ENCODE data around the gene GFER.

Gene GFER

DNA sequence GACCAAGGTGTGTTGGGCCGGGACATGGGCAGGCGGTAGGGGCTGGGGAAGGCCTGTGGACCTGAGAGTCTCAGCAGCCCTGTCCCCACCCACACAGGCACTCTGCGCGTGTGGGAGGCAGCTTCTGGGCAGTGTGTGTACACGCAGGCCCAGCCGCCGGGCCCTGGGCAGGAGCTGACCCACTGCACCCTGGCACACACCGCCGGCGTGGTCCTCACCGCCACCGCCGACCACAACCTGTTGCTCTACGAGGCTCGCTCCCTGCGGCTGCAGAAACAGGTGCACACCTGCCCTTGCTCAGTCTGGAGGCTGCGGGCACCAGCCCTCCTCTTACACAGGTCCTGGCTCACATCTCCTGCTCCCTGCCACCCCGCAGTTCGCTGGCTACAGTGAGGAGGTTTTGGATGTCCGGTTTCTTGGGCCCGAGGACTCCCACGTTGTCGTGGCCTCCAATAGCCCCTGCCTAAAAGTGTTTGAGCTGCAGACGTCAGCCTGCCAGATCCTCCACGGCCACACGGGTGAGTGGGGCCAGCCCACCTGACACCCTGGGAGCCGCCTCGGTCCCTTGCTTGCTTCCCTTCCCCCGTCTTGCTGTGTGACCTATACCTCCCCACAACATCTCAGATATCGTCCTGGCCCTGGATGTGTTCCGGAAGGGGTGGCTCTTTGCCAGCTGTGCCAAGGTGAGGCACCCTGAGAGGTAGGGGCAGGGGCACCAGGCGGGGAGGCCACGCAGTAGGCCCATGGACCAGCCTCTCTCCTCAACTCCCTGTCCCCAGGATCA, 8.4 kb upstream of the GFER start:
- no peak for DNase-seq

DNA sequence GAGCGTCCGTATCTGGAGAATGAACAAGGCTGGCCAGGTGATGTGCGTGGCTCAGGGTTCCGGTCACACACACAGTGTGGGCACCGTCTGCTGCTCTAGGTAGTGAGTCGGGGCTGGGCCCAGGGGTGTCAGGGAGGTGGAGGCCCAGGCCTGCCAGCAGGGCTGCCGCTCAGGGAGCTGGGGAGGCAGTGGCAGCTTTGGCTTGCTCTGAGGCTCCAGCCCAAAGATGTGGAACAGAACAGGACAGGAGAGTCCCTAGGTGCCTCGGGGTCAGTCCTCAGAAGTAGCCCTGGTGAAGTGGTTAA, 7.8 kb upstream of the GFER start:
- DNase-seq: no peak

DNA sequence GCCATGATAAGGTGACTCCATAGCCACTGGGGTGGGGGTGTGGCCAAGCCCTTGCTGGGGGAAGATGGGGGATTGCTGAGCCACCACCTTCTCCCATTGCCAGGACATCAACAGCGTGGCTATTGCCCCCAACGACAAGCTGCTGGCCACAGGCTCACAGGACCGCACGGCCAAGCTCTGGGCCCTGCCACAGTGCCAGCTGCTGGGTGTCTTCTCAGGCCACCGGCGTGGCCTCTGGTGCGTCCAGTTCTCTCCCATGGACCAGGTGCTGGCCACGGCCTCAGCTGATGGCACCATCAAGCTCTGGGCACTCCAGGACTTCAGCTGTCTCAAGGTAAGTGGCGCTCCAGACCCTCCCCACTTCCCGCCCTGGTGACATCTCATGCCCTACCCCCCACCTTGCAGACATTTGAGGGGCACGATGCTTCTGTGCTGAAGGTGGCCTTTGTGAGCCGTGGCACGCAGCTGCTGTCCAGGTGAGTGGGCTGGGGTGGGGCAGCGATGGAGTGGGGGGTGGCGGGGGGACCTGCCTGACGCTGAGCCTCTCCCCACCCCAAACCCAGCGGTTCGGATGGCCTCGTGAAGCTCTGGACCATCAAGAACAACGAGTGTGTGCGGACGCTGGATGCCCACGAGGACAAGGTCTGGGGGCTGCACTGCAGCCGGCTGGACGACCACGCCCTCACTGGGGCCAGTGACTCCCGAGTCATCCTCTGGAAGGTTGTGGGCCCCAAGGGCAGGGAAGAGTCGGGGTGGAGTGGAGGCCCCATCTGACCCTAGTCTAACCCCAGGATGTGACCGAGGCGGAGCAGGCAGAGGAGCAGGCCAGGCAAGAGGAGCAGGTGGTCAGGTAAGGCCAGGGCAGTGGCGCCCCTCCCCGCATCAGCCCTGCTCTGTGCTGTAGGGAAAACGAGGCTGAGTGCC, 6.8 kb upstream of the GFER start:
- no peak for DNase-seq

DNA sequence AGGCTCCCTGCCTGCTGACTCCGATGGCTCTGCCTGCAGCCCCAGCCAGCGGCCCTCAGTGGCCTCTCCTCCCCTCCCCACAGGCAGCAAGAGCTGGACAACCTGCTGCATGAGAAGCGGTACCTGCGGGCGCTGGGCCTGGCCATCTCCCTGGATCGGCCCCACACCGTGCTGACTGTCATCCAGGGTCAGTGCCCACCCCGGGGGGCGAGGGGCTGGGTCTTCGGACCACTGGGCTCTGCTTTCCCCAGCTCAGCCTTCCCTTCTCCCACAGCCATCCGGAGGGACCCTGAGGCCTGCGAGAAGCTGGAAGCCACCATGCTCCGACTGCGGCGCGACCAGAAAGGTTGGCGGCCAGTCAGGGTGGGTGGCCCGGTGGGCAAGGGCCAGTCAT, 6.1 kb upstream of the GFER start:
- no peak for DNase-seq

DNA sequence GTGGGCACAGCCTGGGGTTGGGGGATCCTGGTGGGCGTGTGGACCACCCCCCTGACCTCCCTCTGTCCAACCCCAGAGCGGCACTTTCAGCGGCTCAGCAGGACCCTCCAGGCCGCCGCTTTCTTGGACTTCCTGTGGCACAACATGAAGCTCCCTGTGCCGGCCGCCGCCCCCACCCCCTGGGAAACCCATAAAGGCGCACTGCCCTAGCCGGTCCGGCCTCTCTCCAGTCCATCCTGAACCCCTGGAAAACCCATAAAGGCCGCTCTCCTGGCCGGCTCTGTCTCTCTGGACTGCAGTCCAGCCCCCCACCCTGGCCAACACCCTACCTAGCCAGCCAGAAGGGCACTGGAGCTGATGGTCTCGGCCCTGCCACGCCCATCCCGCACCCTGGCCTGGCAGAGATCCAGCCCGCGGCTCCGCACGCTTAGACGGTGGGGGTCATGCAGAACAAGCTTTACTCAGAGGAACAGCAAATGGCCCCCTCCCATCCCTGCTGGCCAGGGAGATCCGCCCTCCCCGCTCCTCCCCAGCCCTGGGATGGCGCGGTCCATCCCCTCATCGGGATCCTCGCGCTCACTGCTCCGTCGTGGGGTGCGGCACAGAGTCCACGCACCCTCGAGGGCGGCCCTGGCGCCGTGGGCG, 5.4 kb upstream of the GFER start:
- no peak for DNase-seq

DNA sequence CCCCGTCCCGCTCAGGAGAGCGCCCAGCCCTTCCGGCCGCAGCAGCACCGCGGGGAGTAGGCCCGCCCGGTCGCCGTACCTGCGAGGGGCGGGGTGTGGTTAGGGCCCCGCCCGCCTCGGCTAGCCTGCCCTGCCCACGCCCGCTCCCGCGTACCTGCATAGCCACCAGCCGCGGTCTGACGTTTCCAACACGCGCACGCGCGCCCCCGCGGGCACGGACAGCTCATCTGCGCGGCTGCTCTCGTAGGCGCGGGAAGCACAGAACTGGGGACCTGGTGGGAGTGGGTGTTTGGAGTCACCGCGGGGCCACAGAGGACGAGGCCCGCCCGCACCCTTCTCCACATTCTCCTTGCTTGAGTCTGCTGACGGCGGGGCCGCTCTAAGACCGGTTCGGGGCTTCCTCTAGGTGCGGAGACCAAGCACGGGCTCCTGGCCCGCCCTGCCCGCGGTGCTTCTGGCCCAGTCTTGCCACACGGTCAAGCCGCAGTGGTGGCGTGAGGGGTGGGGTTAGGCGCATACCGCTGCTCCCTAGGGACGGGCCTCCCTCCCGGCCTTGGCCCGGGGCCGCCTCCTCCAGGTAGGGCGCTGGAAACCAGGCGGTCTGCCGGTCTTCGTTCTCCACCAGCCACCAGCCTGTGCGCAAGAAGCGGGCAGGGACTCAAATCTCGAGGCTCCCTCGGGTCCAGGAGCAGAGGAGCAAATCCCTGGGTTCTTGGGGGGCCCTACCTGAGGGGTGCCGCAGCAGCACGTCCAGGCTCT, 4.5 kb upstream of the GFER start:
- peak; percentile 54 for DNase-seq

DNA sequence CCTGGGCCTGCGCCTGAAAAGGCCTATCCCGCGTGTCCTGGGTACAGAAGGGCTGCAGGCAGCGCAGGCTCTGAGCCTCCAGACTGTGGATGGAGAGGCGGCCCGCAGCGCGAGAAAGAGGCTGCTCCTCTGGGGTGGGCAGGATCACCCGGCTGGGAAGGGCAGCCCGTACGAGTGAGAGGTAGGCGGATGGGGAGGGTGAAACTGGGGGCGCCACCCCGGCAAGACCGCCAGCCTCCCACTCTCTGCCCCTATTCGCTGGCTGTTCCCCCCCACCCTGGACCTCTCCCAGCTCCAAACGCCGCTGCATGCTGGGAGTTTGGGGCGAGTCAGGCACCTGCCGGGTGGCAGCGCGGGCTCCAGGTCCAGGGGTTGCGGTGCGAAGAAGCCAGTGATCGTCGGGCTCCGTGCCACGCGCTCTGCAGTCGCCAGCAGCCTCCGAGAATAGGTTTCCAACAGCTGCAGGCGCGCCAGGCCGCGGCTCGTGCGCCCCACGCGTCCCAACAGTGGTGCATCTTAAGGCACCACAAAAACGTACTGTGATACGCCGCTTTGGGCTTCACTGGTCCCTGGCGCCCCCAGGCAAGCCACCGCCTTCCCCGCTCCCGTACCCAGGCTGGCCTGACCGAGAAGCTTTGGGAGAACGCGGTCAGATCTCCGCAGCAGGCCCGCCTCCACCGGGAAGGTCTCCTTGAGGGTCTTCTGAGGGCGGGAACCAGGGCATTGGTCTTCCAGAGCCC, 3.8 kb upstream of the GFER start:
- no peak for DNase-seq

DNA sequence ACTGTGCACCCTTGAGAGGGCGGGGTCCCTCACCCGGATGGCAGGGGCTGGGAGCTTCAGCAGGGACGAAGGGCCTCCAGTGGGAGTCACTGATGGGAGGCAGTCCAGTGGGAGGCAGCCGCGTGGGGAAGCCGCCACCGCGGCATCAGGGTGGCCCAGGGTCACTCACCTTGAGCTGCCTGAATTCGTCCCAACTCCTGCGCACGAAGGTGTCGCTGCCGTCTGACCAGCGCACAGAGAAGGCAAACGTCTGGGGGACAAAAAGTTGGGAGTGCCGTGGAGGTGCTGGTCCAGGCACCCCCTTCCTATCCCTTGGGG, 3.3 kb upstream of the GFER start:
- DNase-seq: no peak

DNA sequence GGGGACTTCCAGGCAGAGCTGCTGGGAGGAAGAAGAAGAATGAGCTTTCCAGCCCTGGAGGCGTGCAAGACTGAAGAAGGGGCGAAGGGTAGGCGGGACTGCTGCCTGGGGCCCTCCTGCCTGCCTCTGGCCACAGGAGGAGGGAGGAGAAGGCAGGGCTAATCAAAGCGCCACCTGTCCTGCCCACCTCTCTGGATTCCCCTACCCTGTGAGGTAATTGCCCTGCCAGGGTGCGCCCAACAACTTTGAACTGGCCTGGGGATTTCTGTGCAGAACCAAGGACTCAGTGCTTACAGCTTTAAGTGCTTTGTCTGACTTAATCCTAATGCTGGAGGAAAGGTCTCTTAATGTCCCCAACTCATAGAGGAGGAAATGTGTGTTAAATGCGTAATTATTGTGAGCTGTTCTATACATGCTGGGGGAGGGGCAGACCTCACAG, 2.6 kb upstream of the GFER start, which contains the start of gene NOXO1:
Gene NOXO1 (minus strand): TSS at position 72 of the 439 bp plus-strand sequence. CDS start 290 bp downstream, outside the sequence.
- DNase-seq: no peak

DNA sequence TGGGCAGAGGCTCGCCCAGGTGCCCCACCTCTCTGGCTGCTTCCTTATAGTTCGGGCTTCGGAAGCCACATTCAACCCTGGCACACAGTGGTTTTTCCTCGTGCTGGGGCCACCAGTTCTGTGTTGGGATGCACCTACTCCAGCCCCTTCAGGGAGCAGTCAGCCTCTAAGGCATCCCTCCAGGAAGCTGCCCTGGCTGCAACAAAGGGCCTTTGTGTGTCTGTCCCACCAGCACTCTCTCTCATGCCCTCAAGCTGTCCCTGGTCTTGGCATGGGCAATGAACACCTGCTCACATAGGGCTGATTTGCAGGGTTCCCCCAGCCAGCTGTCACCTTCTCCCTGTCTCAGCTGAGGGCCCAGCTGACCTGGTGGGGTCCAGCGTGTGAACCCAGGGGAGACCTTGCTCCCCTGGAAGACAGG, 2.0 kb upstream of the GFER start:
- no peak for DNase-seq

DNA sequence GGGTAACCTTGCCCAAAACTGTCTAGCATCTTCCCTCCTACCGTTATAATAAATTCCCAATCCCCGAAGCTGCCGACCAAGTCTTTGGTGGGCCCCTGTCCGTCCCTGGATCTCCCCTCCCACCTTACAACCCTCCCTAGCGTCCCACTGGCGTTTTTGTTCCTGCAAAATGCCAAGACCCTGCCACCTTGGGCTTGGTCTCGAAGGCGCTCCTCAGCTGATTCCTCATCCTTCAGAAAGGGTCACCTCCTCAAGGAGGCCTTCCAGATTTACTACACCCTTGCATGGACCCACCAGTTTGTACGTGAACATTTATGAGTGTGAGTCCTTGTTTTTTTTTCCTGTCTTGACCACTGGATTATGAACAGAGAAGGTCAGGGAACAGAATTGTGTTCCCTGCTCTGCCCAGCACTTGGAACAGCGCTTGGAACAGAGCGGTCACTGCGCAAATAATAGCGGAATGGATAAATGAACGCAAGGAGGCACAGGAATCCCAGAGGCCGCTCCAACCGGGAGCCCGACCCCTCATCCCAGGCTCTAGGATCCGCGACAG, 926 bp upstream of the GFER start:
- no peak for DNase-seq

DNA sequence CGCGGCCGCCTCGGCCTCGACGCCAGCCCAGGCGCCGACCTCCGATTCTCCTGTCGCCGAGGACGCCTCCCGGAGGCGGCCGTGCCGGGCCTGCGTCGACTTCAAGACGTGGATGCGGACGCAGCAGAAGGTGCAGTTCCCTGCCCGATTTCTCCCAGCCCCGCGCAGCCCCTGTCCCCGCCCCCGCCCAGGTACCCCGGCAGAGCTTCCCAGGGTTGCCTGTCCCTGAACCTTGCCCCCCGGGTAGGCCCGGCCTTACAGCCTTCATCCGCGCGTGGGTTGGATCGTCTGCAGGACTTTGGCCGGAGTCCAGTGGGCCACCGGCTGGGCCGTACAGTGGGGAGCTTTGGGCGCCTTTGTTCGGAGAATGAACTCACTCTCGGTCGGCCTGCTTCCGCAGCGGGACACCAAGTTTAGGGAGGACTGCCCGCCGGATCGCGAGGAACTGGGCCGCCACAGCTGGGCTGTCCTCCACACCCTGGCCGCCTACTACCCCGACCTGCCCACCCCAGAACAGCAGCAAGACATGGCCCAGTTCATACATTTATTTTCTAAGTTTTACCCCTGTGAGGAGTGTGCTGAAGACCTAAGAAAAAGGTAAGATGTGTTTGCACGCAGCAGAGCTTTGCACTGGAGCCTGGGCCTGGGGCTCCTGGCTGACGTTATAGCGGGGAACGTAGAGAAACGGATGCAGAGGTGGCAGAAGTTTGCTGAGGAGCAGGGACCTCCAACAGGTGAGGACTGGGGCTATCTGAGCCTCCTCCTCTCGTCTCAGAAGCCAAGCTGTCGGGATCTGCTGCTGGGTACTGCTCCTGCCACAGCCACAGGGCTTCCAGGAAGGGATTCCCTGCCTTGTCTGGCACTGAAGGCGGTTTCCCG, 593 bp downstream of the GFER start:
- DNase-seq: no peak

DNA sequence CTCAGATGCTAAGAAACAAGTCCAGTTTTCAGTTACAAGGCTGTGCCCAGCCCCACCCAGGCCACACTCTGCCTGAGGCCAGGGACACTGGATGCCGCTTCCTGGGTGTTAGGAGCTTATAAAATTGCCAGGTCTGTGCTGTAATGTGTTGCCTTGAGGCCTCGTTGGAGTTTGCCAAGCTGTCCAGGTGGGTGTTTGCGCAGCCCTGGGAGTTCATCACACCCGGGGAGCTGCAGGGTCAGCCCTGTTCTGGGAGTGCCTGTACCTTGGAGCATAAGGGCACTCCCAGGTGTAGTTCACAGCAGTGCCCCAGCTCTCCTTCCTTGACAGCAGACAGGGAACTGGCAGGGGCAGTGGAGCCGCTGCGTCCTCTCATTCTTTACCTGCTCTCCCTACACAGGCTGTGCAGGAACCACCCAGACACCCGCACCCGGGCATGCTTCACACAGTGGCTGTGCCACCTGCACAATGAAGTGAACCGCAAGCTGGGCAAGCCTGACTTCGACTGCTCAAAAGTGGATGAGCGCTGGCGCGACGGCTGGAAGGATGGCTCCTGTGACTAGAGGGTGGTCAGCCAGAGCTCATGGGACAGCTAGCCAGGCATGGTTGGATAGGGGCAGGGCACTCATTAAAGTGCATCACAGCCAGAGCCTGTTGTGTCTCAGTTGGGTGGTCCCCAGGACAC, 1.6 kb downstream of the GFER start:
- DNase-seq: no peak

DNA sequence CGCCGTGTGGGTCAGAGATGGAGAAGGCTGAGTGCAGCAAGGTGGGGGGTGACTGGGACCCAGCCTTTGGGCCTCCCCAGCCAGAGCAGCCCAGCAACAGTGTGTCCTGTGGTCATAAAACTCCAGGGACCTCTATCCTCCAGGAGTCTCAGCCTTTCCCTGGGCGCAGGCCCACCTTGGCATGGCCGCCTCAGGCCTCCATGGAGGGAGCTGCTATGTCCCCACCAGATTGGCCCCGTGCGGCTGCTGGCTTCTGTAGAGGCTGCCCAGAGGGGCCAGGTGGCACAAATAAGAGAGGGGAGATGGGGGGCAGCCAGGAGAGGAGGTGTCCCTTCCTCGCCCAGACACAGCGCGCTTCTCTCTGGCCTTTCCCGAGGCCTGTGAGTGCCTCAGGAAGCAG, 3.2 kb downstream of the GFER start:
- DNase-seq: no peak

DNA sequence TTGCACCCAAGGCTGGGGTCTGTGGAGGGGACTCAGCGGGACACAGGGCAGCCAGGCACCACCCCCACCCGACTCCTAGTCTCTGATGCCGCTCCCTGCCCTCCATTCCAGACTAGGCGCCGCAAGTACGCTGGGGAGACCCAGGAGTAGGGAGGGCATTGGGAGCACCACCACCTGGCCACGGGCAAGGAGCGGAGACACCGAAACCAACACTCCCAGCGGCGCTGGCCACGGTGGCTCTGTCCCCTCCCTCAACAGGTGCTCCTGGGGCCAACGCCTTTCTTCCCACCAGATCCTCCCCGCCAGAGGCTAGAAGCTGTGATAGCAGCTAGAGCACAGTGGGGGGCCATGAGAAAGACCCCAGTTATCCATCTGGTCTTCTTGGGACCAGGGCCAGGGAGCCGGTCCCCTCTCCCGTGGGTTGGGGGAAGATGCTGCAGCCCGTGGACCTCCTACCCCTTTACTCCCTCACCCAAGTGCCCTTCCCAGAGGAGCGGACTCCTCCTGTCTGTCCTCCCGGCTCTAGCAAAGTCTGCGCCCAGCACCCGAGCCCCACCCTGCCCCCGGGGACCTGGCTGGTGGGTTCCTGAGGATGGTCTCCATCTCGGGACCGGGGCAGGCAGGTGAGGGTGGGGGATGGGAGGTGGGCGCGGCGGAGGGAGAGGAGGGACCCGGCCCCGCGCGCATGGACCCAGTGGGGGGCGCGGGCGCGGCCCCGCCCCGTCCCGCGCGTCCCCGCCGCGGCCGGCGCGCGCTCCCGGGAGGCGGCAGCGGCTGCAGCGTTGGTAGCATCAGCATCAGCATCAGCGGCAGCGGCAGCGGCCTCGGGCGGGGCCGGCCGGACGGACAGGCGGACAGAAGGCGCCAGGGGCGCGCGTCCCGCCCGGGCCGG, 5.5 kb downstream of the GFER start, which contains the start of gene SYNGR3:
Gene SYNGR3 (plus strand): TSS at position 762 of the 892 bp plus-strand sequence. CDS start 133 bp downstream, outside the sequence.
- peak; percentile 28 for DNase-seq

DNA sequence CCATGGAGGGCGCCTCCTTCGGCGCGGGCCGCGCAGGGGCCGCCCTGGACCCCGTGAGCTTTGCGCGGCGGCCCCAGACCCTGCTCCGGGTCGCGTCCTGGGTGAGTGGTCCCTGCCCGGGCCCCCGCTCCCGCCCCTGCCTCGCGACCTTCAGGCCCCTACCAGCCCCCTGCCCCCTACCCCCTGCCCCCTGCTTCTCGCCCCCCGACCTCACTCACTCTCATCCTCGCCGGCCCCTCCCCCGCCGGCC, 6.0 kb downstream of the GFER start:
- no peak for DNase-seq

DNA sequence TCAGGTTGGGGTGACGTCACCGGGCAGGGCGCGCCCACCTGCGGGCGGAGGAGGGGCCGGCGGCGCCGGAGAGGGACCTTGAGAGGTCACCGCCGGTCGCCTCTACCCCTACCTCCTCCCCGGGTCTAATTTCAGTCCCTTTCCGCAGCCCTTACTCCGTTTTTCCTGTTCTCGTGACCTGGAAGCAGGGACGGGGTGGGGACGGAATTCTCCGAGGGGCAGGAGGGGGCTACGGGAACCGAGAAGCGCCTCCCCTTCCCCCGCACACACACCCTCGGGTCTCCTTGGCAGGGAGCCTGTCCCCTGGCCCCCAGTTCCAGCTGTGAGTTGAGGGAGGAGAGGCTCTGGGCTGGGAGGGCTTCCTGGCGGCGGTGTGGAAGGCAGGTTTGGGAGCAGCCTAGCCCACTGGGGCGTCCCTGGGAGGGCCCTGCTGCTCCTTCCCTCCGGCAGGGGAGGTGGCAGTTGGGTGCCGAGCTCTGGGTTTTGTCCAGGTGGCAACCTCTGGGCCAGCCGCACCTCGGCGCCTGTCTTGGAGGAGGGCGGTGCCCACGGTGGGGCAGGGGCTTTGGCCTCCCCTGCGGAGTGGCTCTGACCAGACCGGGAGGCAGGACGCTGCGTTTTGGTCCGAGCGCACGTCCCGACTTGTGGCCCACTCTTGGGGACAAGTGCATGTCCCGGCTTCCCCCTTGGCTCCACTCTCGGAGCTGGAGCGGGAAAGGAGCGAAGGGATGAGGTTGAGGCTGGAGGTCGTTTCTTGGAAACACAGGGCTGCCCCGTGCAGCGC, 6.5 kb downstream of the GFER start:
- DNase-seq: peak; percentile 65

DNA sequence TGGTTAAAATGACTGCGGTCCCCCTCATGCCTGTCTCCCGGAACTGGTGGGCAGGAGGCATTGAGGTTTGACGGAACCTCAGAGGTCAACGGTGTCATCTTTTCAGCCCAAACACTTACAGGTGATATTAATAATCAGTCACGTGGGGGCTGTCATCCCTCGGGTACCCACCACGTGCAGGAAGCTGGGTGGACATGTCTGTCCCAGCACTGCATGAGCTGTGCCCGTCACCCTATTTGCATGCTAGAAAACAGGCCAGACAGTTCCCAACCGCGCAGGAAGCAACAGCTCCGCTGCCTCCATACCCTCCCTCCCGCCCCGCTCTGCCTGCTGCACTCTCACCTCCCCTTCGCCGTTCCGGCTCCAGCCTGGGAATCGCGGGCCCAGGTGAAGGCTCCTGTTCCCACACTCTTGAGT, 7.2 kb downstream of the GFER start:
- DNase-seq: peak; percentile 71

DNA sequence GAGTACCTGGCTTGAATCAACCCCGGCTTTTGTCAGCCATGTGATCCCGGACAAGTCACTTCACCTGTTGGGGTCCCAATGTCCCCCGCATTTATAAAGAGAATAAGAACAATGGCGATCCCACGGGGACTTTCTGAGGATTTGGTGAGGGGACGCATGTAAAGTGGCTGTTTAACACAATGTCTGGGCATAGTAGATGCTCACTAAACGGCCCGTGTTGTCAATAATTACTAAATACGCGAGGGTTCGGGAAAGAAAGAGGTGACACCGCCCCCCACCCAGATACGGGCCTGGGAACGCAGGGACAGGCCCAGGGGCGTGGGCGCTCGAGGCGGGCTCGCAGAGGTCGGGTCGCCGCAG, 7.6 kb downstream of the GFER start:
- peak; percentile 17 for DNase-seq
